GM19328 (cell line): ENCODE results near the gene TMOD3.
A peak's percentile ranks its signal among the peaks of the same experiment; 100 is the strongest.

Experiments
- ATAC-seq: cut with Tn5 transposase; IDR thresholded peaks from one replicate; pipeline ENCODE4 v1.9.1; 2021; ENCODE audit warnings: mild to moderate bottlenecking, moderate library complexity; ENCODE audit not compliant: unreplicated experiment

The TMOD3 gene

GRCh38 chr15:51904931-51905330, 75.5 kb downstream of the TMOD3 start:
- no peak for ATAC-seq

GRCh38 chr15:51907136-51907862, 77.8 kb downstream of the TMOD3 start:
- no peak for ATAC-seq

GRCh38 chr15:51908316-51908715, 78.9 kb downstream of the TMOD3 start:
- no peak for ATAC-seq

GRCh38 chr15:51909584-51909983, 80.1 kb downstream of the TMOD3 start:
- no peak for ATAC-seq

GRCh38 chr15:51912528-51912927, 83.1 kb downstream of the TMOD3 start:
- no peak for ATAC-seq

- no peak for ATAC-seq
Observed at GRCh38 chr15:51917493-51917892, 88.0 kb downstream of the TMOD3 start.

GRCh38 chr15:51924156-51925068, 95.0 kb downstream of the TMOD3 start:
- ATAC-seq = no peak

- ATAC-seq = no peak
Observed at GRCh38 chr15:51926809-51927208, 97.4 kb downstream of the TMOD3 start.

- no peak for ATAC-seq
Observed at GRCh38 chr15:51931016-51931415, 101.6 kb downstream of the TMOD3 start.

GRCh38 chr15:51931638-51932037, 102.2 kb downstream of the TMOD3 start:
- ATAC-seq = no peak

GRCh38 chr15:51932161-51932560, 102.7 kb downstream of the TMOD3 start:
- no peak for ATAC-seq

GRCh38 chr15:51935466-51936104, 106.1 kb downstream of the TMOD3 start:
- peak; percentile 81 for ATAC-seq

- no peak for ATAC-seq
Observed at GRCh38 chr15:51936105-51936478, 106.6 kb downstream of the TMOD3 start.

GRCh38 chr15:51938286-51938685, 108.8 kb downstream of the TMOD3 start:
- no peak for ATAC-seq

GRCh38 chr15:51939216-51939615, 109.8 kb downstream of the TMOD3 start:
- no peak for ATAC-seq

GRCh38 chr15:51947124-51947523, 117.7 kb downstream of the TMOD3 start:
- ATAC-seq = no peak

- ATAC-seq = no peak
Observed at GRCh38 chr15:51952805-51953204, 123.4 kb downstream of the TMOD3 start.

- ATAC-seq = no peak
Observed at GRCh38 chr15:51955504-51955903, 126.1 kb downstream of the TMOD3 start.
